CD4-positive, alpha-beta T cell treated with Interferon gamma for 1 hour (primary cell): ENCODE measurements around the gene PTRH2.

Experiments
- DNase-seq: peaks from one replicate; pipeline ENCODE4 v3.0.0-alpha.2; 2020

The PTRH2 gene

GRCh38 chr17:59716427-59716826 is 9.2 kb upstream of the PTRH2 start:
- DNase-seq = no peak

- DNase-seq = no peak
Observed at GRCh38 chr17:59714255-59714654, 7.0 kb upstream of the PTRH2 start.

- no peak for DNase-seq
Observed at GRCh38 chr17:59712862-59713261, 5.6 kb upstream of the PTRH2 start.

GRCh38 chr17:59711936-59712335 is 4.7 kb upstream of the PTRH2 start:
- no peak for DNase-seq

GRCh38 chr17:59707971-59708430 is 771 bp upstream of the PTRH2 start:
- no peak for DNase-seq

- no peak for DNase-seq
Observed at GRCh38 chr17:59702304-59702703, 4.9 kb downstream of the PTRH2 start.

GRCh38 chr17:59699786-59700185 is 7.4 kb downstream of the PTRH2 start:
- DNase-seq = no peak

GRCh38 chr17:59699218-59699617 is 8.0 kb downstream of the PTRH2 start:
- DNase-seq = no peak

GRCh38 chr17:59698143-59698542 is 9.1 kb downstream of the PTRH2 start:
- DNase-seq = no peak

- no peak for DNase-seq
Observed at GRCh38 chr17:59696682-59697277, 10.4 kb downstream of the PTRH2 start.

GRCh38 chr17:59695945-59696681 is 11.1 kb downstream of the PTRH2 start:
- DNase-seq = no peak

GRCh38 chr17:59694344-59694743 is 12.9 kb downstream of the PTRH2 start:
- DNase-seq = no peak

- no peak for DNase-seq
Observed at GRCh38 chr17:59693582-59693981, 13.6 kb downstream of the PTRH2 start.

GRCh38 chr17:59688496-59688895 is 18.7 kb downstream of the PTRH2 start:
- DNase-seq = no peak

GRCh38 chr17:59688008-59688407 is 19.2 kb downstream of the PTRH2 start:
- no peak for DNase-seq

- DNase-seq = no peak
Observed at GRCh38 chr17:59684967-59685366, 22.3 kb downstream of the PTRH2 start.

- no peak for DNase-seq
Observed at GRCh38 chr17:59683283-59683682, 23.9 kb downstream of the PTRH2 start.

GRCh38 chr17:59680314-59680713 is 26.9 kb downstream of the PTRH2 start:
- no peak for DNase-seq

GRCh38 chr17:59678918-59679317 is 28.3 kb downstream of the PTRH2 start:
- no peak for DNase-seq

- no peak for DNase-seq
Observed at GRCh38 chr17:59676716-59677115, 30.5 kb downstream of the PTRH2 start.

- no peak for DNase-seq
Observed at GRCh38 chr17:59675231-59675630, 32.0 kb downstream of the PTRH2 start.

- DNase-seq = no peak
Observed at GRCh38 chr17:59671386-59671785, 35.8 kb downstream of the PTRH2 start.

GRCh38 chr17:59669944-59670343 is 37.3 kb downstream of the PTRH2 start:
- no peak for DNase-seq

GRCh38 chr17:59669411-59669810 is 37.8 kb downstream of the PTRH2 start:
- no peak for DNase-seq

GRCh38 chr17:59668816-59669215 is 38.4 kb downstream of the PTRH2 start:
- DNase-seq = no peak
